Measurements from ENCODE around the gene COL6A3. TPM values are rescaled to one million over a fixed set of nuclear protein-coding genes. Genes with fewer than 3 reads are reported as not detected.

COL6A3 gene
- total RNA-seq, 2 experiments from 2014 or later, result 1.3 TPM

DNA sequence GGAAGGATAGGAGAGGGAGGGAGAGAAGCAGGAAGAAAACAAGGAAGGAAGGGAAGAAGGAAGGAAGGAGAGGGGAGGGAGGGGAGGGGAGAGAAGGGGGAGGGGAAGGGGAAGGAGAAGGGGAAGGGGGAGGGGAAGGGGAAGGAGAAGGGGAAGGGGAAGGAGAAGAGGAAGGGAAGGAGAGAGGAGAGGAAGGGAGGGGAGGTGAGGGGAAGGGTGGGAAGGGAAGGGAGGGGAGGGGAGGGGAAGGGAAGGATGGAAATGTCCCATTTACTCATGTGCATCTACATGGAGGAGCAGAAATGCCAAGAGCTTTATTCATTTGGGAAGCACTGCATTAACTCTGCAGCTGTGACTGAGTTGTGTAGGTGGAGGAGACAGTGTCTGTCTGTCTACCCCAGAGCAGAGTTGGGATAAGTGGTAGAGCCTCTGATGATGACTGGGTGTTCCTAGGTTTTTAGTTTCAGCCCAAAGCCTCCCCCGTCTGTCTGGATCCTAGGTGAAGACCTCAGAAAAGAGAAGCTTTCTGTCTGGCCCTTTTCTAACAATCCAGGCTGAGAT, 131.3 kb downstream of the COL6A3 start:
- DNase-seq (no peak), ATAC-seq (ENCODE audit: poor library complexity) (no peak)
- no peak overlapping the region for H3K27ac ChIP-seq (ENCODE audit: low read depth in 1 of 2, low read length in 2 of 2)
- ChIA-PET POLR2A (no interaction called here), CTCF (no interaction called here)
- no peak overlapping the region for H3K4me3 ChIP-seq (ENCODE audit: low read length)
- no peaks in the 10 kb centered on the region for H3K9me3 Mint-ChIP-seq
- no peaks in the 10 kb centered on the region for H3K36me3 ChIP-seq (ENCODE audit: insufficient read depth, low read length)
- H3K27me3 Mint-ChIP-seq, result peaks cover 24% of the 10 kb centered on the region
- no peaks in the 10 kb centered on the region for H3K4me1 Mint-ChIP-seq (ENCODE audit: low read depth)
- peaks cover 0 to 5% of the 10 kb centered on the region in 2 experiments for H3K9me3 ChIP-seq (ENCODE audit: control insufficient read depth in 1 of 2, insufficient read depth in 1 of 2, low read length in 2 of 2)
- no peaks in the 10 kb centered on the region for H3K36me3 Mint-ChIP-seq (ENCODE audit: low read depth)
- H3K4me3 Mint-ChIP-seq, result no peak overlapping the region
- H3K27ac Mint-ChIP-seq, result no peak overlapping the region
- TF ChIP-seq, protein P1, sequence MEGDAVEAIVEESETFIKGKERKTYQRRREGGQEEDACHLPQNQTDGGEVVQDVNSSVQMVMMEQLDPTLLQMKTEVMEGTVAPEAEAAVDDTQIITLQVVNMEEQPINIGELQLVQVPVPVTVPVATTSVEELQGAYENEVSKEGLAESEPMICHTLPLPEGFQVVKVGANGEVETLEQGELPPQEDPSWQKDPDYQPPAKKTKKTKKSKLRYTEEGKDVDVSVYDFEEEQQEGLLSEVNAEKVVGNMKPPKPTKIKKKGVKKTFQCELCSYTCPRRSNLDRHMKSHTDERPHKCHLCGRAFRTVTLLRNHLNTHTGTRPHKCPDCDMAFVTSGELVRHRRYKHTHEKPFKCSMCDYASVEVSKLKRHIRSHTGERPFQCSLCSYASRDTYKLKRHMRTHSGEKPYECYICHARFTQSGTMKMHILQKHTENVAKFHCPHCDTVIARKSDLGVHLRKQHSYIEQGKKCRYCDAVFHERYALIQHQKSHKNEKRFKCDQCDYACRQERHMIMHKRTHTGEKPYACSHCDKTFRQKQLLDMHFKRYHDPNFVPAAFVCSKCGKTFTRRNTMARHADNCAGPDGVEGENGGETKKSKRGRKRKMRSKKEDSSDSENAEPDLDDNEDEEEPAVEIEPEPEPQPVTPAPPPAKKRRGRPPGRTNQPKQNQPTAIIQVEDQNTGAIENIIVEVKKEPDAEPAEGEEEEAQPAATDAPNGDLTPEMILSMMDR (IDR thresholded peaks at IDR 0.05), result no peak
- H3K27me3 ChIP-seq (ENCODE audit: control insufficient read depth in 1 of 2, insufficient read depth in 2 of 2, low read length in 2 of 2), result peaks cover 9 to 15% of the 10 kb centered on the region in 2 experiments
- intact Hi-C loops (cut with DNase I, micrococcal nuclease), result no loop called here
- no peaks in the 10 kb centered on the region for H3K4me1 ChIP-seq (ENCODE audit: insufficient read depth, low read length)

DNA sequence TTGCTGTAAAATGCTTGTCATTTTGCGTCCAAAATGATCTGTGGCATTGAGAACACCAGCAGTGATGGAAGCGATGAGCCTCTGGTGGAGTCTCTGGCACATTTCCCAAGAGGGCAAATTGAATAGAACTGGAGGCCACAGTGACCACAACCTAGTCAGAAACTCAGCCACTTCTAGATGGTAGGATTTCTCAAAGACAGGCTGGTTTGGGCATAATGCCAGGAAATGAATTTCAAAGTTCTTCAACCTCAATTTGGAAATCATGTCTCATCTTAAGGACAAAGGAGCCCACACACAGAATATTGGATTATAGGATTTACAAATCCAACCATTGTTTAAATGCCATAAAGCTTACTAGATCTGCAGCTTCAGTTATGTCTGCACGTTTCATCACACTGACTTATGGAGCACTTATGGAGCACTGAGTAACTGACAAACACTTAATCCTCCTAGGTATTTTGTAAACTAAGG, 132.1 kb downstream of the COL6A3 start:
- H3K9me3 Mint-ChIP-seq, result no peaks in the 10 kb centered on the region
- no peaks in the 10 kb centered on the region for H3K36me3 Mint-ChIP-seq (ENCODE audit: low read depth)
- TF ChIP-seq, protein P1 (IDR thresholded peaks at IDR 0.05), result no peak
- H3K27me3 Mint-ChIP-seq, result peaks cover 19% of the 10 kb centered on the region
- no peak overlapping the region for H3K27ac ChIP-seq (ENCODE audit: low read depth in 1 of 2, low read length in 2 of 2)
- CTCF ChIA-PET, result no interaction called here
- H3K4me3 ChIP-seq (ENCODE audit: low read length), result no peak overlapping the region
- intact Hi-C loops (cut with DNase I, micrococcal nuclease), result no loop called here
- ATAC-seq (ENCODE audit: poor library complexity) (no peak), DNase-seq (no peak)
- H3K4me3 Mint-ChIP-seq, result no peak overlapping the region
- H3K27me3 ChIP-seq (ENCODE audit: control insufficient read depth in 1 of 2, insufficient read depth in 2 of 2, low read length in 2 of 2), result peaks cover 6 to 9% of the 10 kb centered on the region in 2 experiments
- H3K4me1 ChIP-seq (ENCODE audit: insufficient read depth, low read length), result no peaks in the 10 kb centered on the region
- POLR2A ChIA-PET, result no interaction called here
- no peaks in the 10 kb centered on the region for H3K9me3 ChIP-seq (ENCODE audit: control insufficient read depth in 1 of 2, insufficient read depth in 1 of 2, low read length in 2 of 2)
- H3K27ac Mint-ChIP-seq, result no peak overlapping the region
- H3K4me1 Mint-ChIP-seq (ENCODE audit: low read depth), result no peaks in the 10 kb centered on the region
- H3K36me3 ChIP-seq (ENCODE audit: insufficient read depth, low read length), result no peaks in the 10 kb centered on the region

DNA sequence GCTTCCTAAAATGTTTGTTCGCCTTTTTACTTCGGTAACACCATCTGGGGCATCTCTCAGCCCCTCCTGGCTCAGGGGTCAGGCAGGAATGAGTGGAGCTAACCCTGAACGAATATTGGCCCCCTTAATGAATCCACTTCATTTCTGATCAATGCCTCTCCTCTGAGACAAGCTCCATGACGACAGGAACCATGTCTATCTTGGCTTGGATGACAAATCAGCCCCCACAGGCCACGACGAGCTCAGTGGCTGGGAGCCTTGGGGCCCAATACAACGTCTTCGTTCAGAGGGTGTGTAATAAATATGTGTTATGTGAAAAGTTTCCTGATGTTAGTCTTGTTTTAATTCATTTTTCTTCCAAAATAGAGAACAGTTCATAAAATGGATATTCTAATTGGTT, 133.0 kb downstream of the COL6A3 start:
- H3K27me3 ChIP-seq (ENCODE audit: control insufficient read depth in 1 of 2, insufficient read depth in 2 of 2, low read length in 2 of 2), result peaks cover 3 to 6% of the 10 kb centered on the region in 2 experiments
- Mint-ChIP-seq H3K36me3 (ENCODE audit: low read depth) (no peaks in the 10 kb centered on the region), H3K27ac (no peak overlapping the region), H3K4me1 (ENCODE audit: low read depth) (no peaks in the 10 kb centered on the region), H3K4me3 (no peak overlapping the region), H3K9me3 (no peaks in the 10 kb centered on the region), H3K27me3 (peaks cover 15% of the 10 kb centered on the region)
- DNase-seq (no peak), ATAC-seq (ENCODE audit: poor library complexity) (no peak)
- CTCF ChIA-PET, result no interaction called here
- TF ChIP-seq, protein P1 (IDR thresholded peaks at IDR 0.05), result no peak
- no peak overlapping the region for H3K27ac ChIP-seq (ENCODE audit: low read depth in 1 of 2, low read length in 2 of 2)
- H3K4me1 ChIP-seq (ENCODE audit: insufficient read depth, low read length), result no peaks in the 10 kb centered on the region
- intact Hi-C loops (cut with DNase I, micrococcal nuclease), result no loop called here
- POLR2A ChIA-PET, result no interaction called here
- no peaks in the 10 kb centered on the region for H3K36me3 ChIP-seq (ENCODE audit: insufficient read depth, low read length)
- H3K4me3 ChIP-seq (ENCODE audit: low read length), result no peak overlapping the region
- H3K9me3 ChIP-seq (ENCODE audit: control insufficient read depth in 1 of 2, insufficient read depth in 1 of 2, low read length in 2 of 2), result no peaks in the 10 kb centered on the region
